Liver (tissue), 9 donors: Measurements from ENCODE around the gene GPR152. TPM values are rescaled to one million over a fixed set of nuclear protein-coding genes. Genes with fewer than 3 reads are reported as not detected.

Experiments used
- DNase-seq: peaks from one replicate; pipeline ENCODE4 v3.0.0-alpha.2; 2017; ENCODE audit warnings: low spot score
- H3K27ac ChIP-seq, 2 donors: one replicate each; pipeline ENCODE4 v1.7.0; 2013; ENCODE audit warnings: inconsistent platforms in 2 of 2, low read length in 2 of 2, control low read depth in 1 of 2, low read depth in 1 of 2, mild to moderate bottlenecking in 1 of 2
- H3K27me3 ChIP-seq, 4 donors: one replicate each; pipeline versions ENCODE4 v1.6.1 to v1.7.0; 2013; ENCODE audit warnings: low read length in 3 of 4, inconsistent platforms in 1 of 4, mild to moderate bottlenecking in 1 of 4, moderate library complexity in 1 of 4; ENCODE audit not compliant: control insufficient read depth in 4 of 4, insufficient read depth in 4 of 4
- H3K36me3 ChIP-seq, 4 donors: one replicate each; pipeline versions ENCODE4 v1.6.1 to v1.7.0; 2013; ENCODE audit warnings: low read length in 3 of 4, mild to moderate bottlenecking in 3 of 4, low read depth in 1 of 4, moderate library complexity in 1 of 4; ENCODE audit not compliant: control insufficient read depth in 4 of 4, insufficient read depth in 3 of 4
- H3K4me1 ChIP-seq, 4 donors: one replicate each; pipeline versions ENCODE4 v1.6.1 to v1.7.0; 2013; ENCODE audit warnings: low read length in 3 of 4, mild to moderate bottlenecking in 3 of 4, moderate library complexity in 1 of 4; ENCODE audit not compliant: control insufficient read depth in 4 of 4, insufficient read depth in 4 of 4
- H3K4me3 ChIP-seq, 3 donors: one replicate each; pipeline versions ENCODE4 v1.6.1 to v1.7.0; 2013; ENCODE audit warnings: low read length in 3 of 3, control low read depth in 1 of 3, low read depth in 1 of 3, mild to moderate bottlenecking in 1 of 3
- H3K9ac ChIP-seq, 2 donors: one replicate each; pipeline ENCODE4 v1.7.0; 2013; ENCODE audit warnings: low read length in 2 of 2, mild to moderate bottlenecking in 2 of 2, moderate library complexity in 2 of 2, control low read depth in 1 of 2, low read depth in 1 of 2
- H3K9me3 ChIP-seq, 4 donors: one replicate each; pipeline versions ENCODE4 v1.6.1 to v1.7.0; 2013; ENCODE audit warnings: low read length in 3 of 4; ENCODE audit not compliant: control insufficient read depth in 4 of 4
- ATF3 ChIP-seq: IDR thresholded peaks from 2 replicates; pipeline ENCODE4 v1.6.1; 2016; ENCODE audit warnings: antibody characterized with exemption
- EGR1 ChIP-seq, 2 donors: IDR thresholded peaks; 2 replicates each; pipeline ENCODE4 v1.6.1; 2016 to 2018; ENCODE audit warnings: antibody characterized with exemption in 2 of 2, low read depth in 2 of 2
- FOXA2 ChIP-seq: IDR thresholded peaks from 2 replicates; pipeline ENCODE4 v1.6.1; 2016; ENCODE audit warnings: antibody characterized with exemption
- GABPA ChIP-seq, 2 donors: IDR thresholded peaks in 1 of 2; conservative IDR thresholded peaks in 1 of 2; 2 replicates each; pipeline ENCODE4 v1.6.1; 2016; ENCODE audit warnings: antibody characterized with exemption in 2 of 2, mild to moderate bottlenecking in 1 of 2, moderate library complexity in 1 of 2
- HNF4A ChIP-seq, 2 donors: conservative IDR thresholded peaks; 2 replicates each; pipeline ENCODE4 v1.6.1; 2016; ENCODE audit warnings: antibody characterized with exemption in 2 of 2, mild to moderate bottlenecking in 2 of 2
- JUND ChIP-seq, 2 donors: IDR thresholded peaks; 2 replicates each; pipeline ENCODE4 v1.6.1; 2016; ENCODE audit warnings: antibody characterized with exemption in 2 of 2
- MAX ChIP-seq: IDR thresholded peaks from 2 replicates; pipeline ENCODE4 v1.6.1; 2016; ENCODE audit warnings: antibody characterized with exemption
- NR2F2 ChIP-seq: IDR thresholded peaks from 2 replicates; pipeline ENCODE4 v1.6.1; 2016; ENCODE audit warnings: antibody characterized with exemption
- RAD21 ChIP-seq, 2 donors: IDR thresholded peaks; 2 replicates each; pipeline ENCODE4 v1.6.1; 2016; ENCODE audit warnings: antibody characterized with exemption in 2 of 2, mild to moderate bottlenecking in 2 of 2
- RXRA ChIP-seq, 2 donors: IDR thresholded peaks; 2 replicates each; pipeline ENCODE4 v1.6.1; 2017 to 2018; ENCODE audit warnings: antibody characterized with exemption in 2 of 2, mild to moderate bottlenecking in 1 of 2
- TAF1 ChIP-seq: conservative IDR thresholded peaks from 2 replicates; pipeline ENCODE4 v1.6.1; 2016; ENCODE audit warnings: antibody characterized with exemption, mild to moderate bottlenecking
- YY1 ChIP-seq: IDR thresholded peaks from 2 replicates; pipeline ENCODE4 v1.6.1; 2016; ENCODE audit warnings: antibody characterized with exemption, mild to moderate bottlenecking
- WGBS: extraction: QIAGEN DNeasy Blood & Tissue Kit; methylation state at CpG from one replicate; pipeline ENCODE4 v1.1.7; 2013; 5-methylcytosine and 5-hydroxymethylcytosine counted together
- polyA plus RNA-seq, 2 donors: library from polyadenylated mRNA; stranded (reverse) in 1 of 2; unstranded in 1 of 2; fragments of 200-250 nt in 1 of 2; fragments of >200 nt in 1 of 2; fragmentation: Nextera tagmentation in 1 of 2; extraction: Ambion mirVana in 1 of 2; gene quantifications; one replicate each; pipeline versions ENCODE4 v1.2.1 to v1.2.3, GENCODE V29; 2013 to 2015
- total RNA-seq, 2 donors: library from RNA; depleted of rRNA; stranded (reverse); fragments of >200 nt; gene quantifications; one replicate each; pipeline ENCODE4 v1.2.3, GENCODE V29; 2014
- TF ChIP-seq, protein P1 (sequence below): fragments of 150-350 bp; IDR thresholded peaks from 2 replicates; pipeline ENCODE4 v1.5.1; 2017; ENCODE audit warnings: improper control_type of control experiment, low read depth, low read length; ENCODE audit not compliant: missing input control
- TF ChIP-seq, protein P2 (sequence below): IDR thresholded peaks from 2 replicates; pipeline ENCODE4 v1.6.1; 2016; ENCODE audit warnings: antibody characterized with exemption, mild to moderate bottlenecking
- donor health status: healthy.
- donor health status: healthy.
- donor health status: healthy.
- donor health status: healthy.
- donor health status: healthy.

The GPR152 gene
- total and polyA plus RNA-seq, 4 donors: not detected

- Histone ChIP-seq H3K9ac (no peak overlapping the region), H3K27me3 (no peaks in the 10 kb centered on the region), H3K4me3 (no peak overlapping the region), H3K27ac (no peak overlapping the region), H3K4me1 (no peaks in the 10 kb centered on the region), H3K9me3 (no peaks in the 10 kb centered on the region), H3K36me3 (peaks cover 4 to 36% (median 9%) of the 10 kb centered on the region in 4 donors)
- TF ChIP-seq, protein P1, sequence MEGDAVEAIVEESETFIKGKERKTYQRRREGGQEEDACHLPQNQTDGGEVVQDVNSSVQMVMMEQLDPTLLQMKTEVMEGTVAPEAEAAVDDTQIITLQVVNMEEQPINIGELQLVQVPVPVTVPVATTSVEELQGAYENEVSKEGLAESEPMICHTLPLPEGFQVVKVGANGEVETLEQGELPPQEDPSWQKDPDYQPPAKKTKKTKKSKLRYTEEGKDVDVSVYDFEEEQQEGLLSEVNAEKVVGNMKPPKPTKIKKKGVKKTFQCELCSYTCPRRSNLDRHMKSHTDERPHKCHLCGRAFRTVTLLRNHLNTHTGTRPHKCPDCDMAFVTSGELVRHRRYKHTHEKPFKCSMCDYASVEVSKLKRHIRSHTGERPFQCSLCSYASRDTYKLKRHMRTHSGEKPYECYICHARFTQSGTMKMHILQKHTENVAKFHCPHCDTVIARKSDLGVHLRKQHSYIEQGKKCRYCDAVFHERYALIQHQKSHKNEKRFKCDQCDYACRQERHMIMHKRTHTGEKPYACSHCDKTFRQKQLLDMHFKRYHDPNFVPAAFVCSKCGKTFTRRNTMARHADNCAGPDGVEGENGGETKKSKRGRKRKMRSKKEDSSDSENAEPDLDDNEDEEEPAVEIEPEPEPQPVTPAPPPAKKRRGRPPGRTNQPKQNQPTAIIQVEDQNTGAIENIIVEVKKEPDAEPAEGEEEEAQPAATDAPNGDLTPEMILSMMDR: no peak
- TF ChIP-seq YY1: no peak
- no peak for TF ChIP-seq MAX
- TF ChIP-seq EGR1 (IDR thresholded peaks at IDR 0.05; ENCODE audit: low read depth in 2 of 2): no peak
- no peak for TF ChIP-seq RXRA (IDR thresholded peaks at IDR 0.05)
- TF ChIP-seq TAF1: no peak
- TF ChIP-seq, protein P2, sequence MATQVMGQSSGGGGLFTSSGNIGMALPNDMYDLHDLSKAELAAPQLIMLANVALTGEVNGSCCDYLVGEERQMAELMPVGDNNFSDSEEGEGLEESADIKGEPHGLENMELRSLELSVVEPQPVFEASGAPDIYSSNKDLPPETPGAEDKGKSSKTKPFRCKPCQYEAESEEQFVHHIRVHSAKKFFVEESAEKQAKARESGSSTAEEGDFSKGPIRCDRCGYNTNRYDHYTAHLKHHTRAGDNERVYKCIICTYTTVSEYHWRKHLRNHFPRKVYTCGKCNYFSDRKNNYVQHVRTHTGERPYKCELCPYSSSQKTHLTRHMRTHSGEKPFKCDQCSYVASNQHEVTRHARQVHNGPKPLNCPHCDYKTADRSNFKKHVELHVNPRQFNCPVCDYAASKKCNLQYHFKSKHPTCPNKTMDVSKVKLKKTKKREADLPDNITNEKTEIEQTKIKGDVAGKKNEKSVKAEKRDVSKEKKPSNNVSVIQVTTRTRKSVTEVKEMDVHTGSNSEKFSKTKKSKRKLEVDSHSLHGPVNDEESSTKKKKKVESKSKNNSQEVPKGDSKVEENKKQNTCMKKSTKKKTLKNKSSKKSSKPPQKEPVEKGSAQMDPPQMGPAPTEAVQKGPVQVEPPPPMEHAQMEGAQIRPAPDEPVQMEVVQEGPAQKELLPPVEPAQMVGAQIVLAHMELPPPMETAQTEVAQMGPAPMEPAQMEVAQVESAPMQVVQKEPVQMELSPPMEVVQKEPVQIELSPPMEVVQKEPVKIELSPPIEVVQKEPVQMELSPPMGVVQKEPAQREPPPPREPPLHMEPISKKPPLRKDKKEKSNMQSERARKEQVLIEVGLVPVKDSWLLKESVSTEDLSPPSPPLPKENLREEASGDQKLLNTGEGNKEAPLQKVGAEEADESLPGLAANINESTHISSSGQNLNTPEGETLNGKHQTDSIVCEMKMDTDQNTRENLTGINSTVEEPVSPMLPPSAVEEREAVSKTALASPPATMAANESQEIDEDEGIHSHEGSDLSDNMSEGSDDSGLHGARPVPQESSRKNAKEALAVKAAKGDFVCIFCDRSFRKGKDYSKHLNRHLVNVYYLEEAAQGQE: no peak
- WGBS: 98% methylated on average over 16 of the region's 16 CpGs
- no peak for DNase-seq
Observed at GRCh38 chr11:67495234-67496005, 42.9 kb upstream of the GPR152 start.

- H3K27ac ChIP-seq: no peak overlapping the region
- H3K4me1 ChIP-seq: no peaks in the 10 kb centered on the region
- no peak overlapping the region for H3K4me3 ChIP-seq
- WGBS: 95% methylated on average over 59 of the region's 59 CpGs
- no peaks in the 10 kb centered on the region for H3K9me3 ChIP-seq
- no peak for DNase-seq
- no peak overlapping the region for H3K9ac ChIP-seq
- H3K36me3 ChIP-seq: peaks cover 4 to 44% (median 11%) of the 10 kb centered on the region in 4 donors
- H3K27me3 ChIP-seq: no peaks in the 10 kb centered on the region
- TF ChIP-seq EGR1 (IDR thresholded peaks at IDR 0.05; ENCODE audit: low read depth in 2 of 2) (no peak), MAX (no peak), RAD21 (IDR thresholded peaks at IDR 0.05) (no peak), GABPA (IDR thresholded peaks at IDR 0.05 in 1 of 2, conservative IDR thresholded peaks at IDR 0.05 in 1 of 2) (no peak), NR2F2 (no peak), RXRA (IDR thresholded peaks at IDR 0.05) (no peak), FOXA2 (no peak), TAF1 (no peak), JUND (IDR thresholded peaks at IDR 0.05) (no peak), YY1 (no peak), HNF4A (conservative IDR thresholded peaks at IDR 0.05) (no peak), ATF3 (no peak)
- TF ChIP-seq, protein P2: no peak
- TF ChIP-seq, protein P1: no peak
Observed at GRCh38 chr11:67494371-67495233, 42.1 kb upstream of the GPR152 start.
